ENCODE data around the gene KRT13. TPM values are rescaled to one million over a fixed set of nuclear protein-coding genes. Genes with fewer than 3 reads are reported as not detected.
A peak's percentile ranks its signal among the peaks of the same experiment; 100 is the strongest.

Gene KRT13
- total and polyA plus RNA-seq, 2 donors (not counting 1 experiment from before 2014, with no cell fraction given), result not detected

DNA sequence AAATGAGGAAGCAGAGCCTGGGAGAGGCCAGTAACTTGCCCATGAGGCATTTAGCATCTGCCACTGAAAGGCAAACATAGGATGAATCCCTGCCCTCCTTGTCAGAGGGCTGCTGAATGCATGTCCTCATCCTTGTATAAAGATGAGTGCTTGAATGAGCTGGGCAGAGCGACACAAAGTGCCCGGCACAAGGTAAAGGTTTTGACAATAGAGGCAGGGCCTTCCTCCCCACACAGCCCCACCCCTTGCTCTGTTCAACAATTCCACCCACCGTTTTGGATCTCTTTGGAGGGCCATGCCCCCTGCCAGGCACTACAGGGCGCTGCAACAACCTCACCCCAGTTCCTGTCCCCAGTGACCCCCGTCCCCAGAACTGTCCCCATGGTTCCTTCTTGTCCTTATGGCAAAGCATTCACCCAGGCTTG lies 24.1 kb upstream of the KRT13 start:
- Mint-ChIP-seq H3K4me1 (peaks cover 9% of the 10 kb centered on the region), H3K27ac (no peak overlapping the region), H3K27me3 (peaks cover 60% of the 10 kb centered on the region), H3K9me3 (ENCODE audit: insufficient read depth) (no peaks in the 10 kb centered on the region), H3K4me3 (no peak overlapping the region)
- H3K9me3 ChIP-seq (ENCODE audit: control extremely low read depth in 1 of 3, control insufficient read depth in 2 of 3, insufficient read depth in 1 of 3, low read length in 2 of 3), result peaks cover 0 to 7% (median 0%) of the 10 kb centered on the region in 3 donors
- H3K4me3 ChIP-seq (ENCODE audit: control extremely low read depth in 1 of 5, extremely low read depth in 1 of 5, insufficient read depth in 1 of 5, low read depth in 2 of 5, low read length in 4 of 5), result no peak overlapping the region
- ATAC-seq (ENCODE audit: low read depth), result no peak
- intact Hi-C loops (cut with micrococcal nuclease), result no loop called here
- TF ChIP-seq, protein P1, sequence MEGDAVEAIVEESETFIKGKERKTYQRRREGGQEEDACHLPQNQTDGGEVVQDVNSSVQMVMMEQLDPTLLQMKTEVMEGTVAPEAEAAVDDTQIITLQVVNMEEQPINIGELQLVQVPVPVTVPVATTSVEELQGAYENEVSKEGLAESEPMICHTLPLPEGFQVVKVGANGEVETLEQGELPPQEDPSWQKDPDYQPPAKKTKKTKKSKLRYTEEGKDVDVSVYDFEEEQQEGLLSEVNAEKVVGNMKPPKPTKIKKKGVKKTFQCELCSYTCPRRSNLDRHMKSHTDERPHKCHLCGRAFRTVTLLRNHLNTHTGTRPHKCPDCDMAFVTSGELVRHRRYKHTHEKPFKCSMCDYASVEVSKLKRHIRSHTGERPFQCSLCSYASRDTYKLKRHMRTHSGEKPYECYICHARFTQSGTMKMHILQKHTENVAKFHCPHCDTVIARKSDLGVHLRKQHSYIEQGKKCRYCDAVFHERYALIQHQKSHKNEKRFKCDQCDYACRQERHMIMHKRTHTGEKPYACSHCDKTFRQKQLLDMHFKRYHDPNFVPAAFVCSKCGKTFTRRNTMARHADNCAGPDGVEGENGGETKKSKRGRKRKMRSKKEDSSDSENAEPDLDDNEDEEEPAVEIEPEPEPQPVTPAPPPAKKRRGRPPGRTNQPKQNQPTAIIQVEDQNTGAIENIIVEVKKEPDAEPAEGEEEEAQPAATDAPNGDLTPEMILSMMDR (IDR thresholded peaks at IDR 0.05), result no peak
- no peak for TF ChIP-seq EZH2 (IDR thresholded peaks at IDR 0.05; ENCODE audit: borderline replicate concordance, insufficient read depth, low read depth, low read length, poor library complexity, severe bottlenecking)
- H2AFZ ChIP-seq (ENCODE audit: insufficient read depth, low read depth, low read length, poor library complexity, severe bottlenecking), result no peak overlapping the region
- peaks cover 0 to 47% (median 16%) of the 10 kb centered on the region in 4 experiments for H3K27me3 ChIP-seq (replicated peaks in 1 of 4; ENCODE audit: control extremely low read depth in 1 of 4, control insufficient read depth in 3 of 4, insufficient read depth in 4 of 4, low read length in 3 of 4)
- no peaks in the 10 kb centered on the region for H3K79me2 ChIP-seq (ENCODE audit: control insufficient read depth, insufficient read depth, low read length)
- peaks cover 13 to 16% of the 10 kb centered on the region in 2 donors for H3K4me1 ChIP-seq (ENCODE audit: control insufficient read depth in 2 of 2, insufficient read depth in 2 of 2, low read length in 2 of 2)
- ChIA-PET CTCF (no interaction called here), POLR2A (no interaction called here)
- H3K4me2 ChIP-seq (replicated peaks; ENCODE audit: low read depth, low read length, poor library complexity, severe bottlenecking), result no peak overlapping the region
- no peaks in the 10 kb centered on the region for H3K36me3 ChIP-seq (replicated peaks in 1 of 2; ENCODE audit: control extremely low read depth in 1 of 2, control insufficient read depth in 1 of 2, extremely low read depth in 1 of 2, insufficient read depth in 2 of 2, low read length in 1 of 2)
- DNase-seq, result no peak
- no peaks in the 10 kb centered on the region for H4K20me1 ChIP-seq (ENCODE audit: control insufficient read depth, insufficient read depth, low read length, poor library complexity, severe bottlenecking)
- no peak overlapping the region for H3K27ac ChIP-seq (ENCODE audit: low read length in 2 of 2)
- 58% methylated on average over 4 of the region's 5 CpGs for WGBS (ENCODE audit: insufficient coverage)
- no peak overlapping the region for H3K9ac ChIP-seq (ENCODE audit: low read length)

DNA sequence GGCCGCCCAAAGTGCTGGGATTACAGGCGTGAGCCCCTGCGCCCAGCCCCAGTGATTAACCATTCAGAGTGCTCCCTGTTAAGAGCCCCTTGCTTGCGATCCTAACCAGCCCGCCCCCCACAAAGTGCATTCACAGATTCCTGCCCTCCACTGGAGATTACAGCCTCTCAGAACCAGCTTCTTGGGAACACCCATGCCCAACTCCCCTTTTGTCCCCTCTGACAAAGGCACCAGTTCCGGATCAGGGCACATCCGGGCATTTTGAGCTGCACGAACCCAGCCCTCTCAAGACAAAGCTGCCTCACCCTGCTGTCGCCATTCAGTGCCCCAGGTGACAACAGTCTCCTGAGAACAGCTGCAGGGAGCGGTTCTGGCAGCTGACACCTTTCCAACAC lies 23.5 kb upstream of the KRT13 start:
- Histone ChIP-seq H3K36me3 (replicated peaks in 1 of 2; ENCODE audit: control extremely low read depth in 1 of 2, control insufficient read depth in 1 of 2, extremely low read depth in 1 of 2, insufficient read depth in 2 of 2, low read length in 1 of 2) (no peaks in the 10 kb centered on the region), H3K9me3 (ENCODE audit: control extremely low read depth in 1 of 3, control insufficient read depth in 2 of 3, insufficient read depth in 1 of 3, low read length in 2 of 3) (peaks cover 0 to 7% (median 0%) of the 10 kb centered on the region in 3 donors), H3K9ac (ENCODE audit: low read length) (no peak overlapping the region), H3K27me3 (replicated peaks in 1 of 4; ENCODE audit: control extremely low read depth in 1 of 4, control insufficient read depth in 3 of 4, insufficient read depth in 4 of 4, low read length in 3 of 4) (peaks cover 0 to 47% (median 16%) of the 10 kb centered on the region in 4 experiments), H3K4me2 (replicated peaks; ENCODE audit: low read depth, low read length, poor library complexity, severe bottlenecking) (no peak overlapping the region), H3K27ac (ENCODE audit: low read length in 2 of 2) (no peak overlapping the region), H3K4me3 (ENCODE audit: control extremely low read depth in 1 of 5, extremely low read depth in 1 of 5, insufficient read depth in 1 of 5, low read depth in 2 of 5, low read length in 4 of 5) (no peak overlapping the region), H2AFZ (ENCODE audit: insufficient read depth, low read depth, low read length, poor library complexity, severe bottlenecking) (no peak overlapping the region), H4K20me1 (ENCODE audit: control insufficient read depth, insufficient read depth, low read length, poor library complexity, severe bottlenecking) (no peaks in the 10 kb centered on the region), H3K4me1 (ENCODE audit: control insufficient read depth in 2 of 2, insufficient read depth in 2 of 2, low read length in 2 of 2) (peaks cover 13 to 16% of the 10 kb centered on the region in 2 donors), H3K79me2 (ENCODE audit: control insufficient read depth, insufficient read depth, low read length) (no peaks in the 10 kb centered on the region)
- CTCF ChIA-PET, result no interaction called here
- intact Hi-C loops (cut with micrococcal nuclease), result no loop called here
- Mint-ChIP-seq H3K27ac (no peak overlapping the region), H3K9me3 (ENCODE audit: insufficient read depth) (no peaks in the 10 kb centered on the region), H3K27me3 (peaks cover 63% of the 10 kb centered on the region), H3K4me3 (peak overlapping the region; percentile 18), H3K4me1 (peaks cover 9% of the 10 kb centered on the region)
- 39% methylated on average over 10 of the region's 10 CpGs for WGBS (ENCODE audit: insufficient coverage)
- no peak for DNase-seq
- TF ChIP-seq, protein P1 (IDR thresholded peaks at IDR 0.05), result no peak
- TF ChIP-seq EZH2 (IDR thresholded peaks at IDR 0.05; ENCODE audit: borderline replicate concordance, insufficient read depth, low read depth, low read length, poor library complexity, severe bottlenecking), result no peak
- POLR2A ChIA-PET, result no interaction called here
- no peak for ATAC-seq (ENCODE audit: low read depth)

All from B cell (primary cell).